HG02885 (cell line): ENCODE measurements around the gene EFR3B.
A peak's percentile ranks its signal among the peaks of the same experiment; 100 is the strongest.
"Not testable (repeated sequence)": the region's sequence is repeated elsewhere in the genome, so short reads cannot be mapped to it uniquely, and the experiment has no call there.

Source experiments
- ATAC-seq: cut with Tn5 transposase; IDR thresholded peaks from one replicate; pipeline ENCODE4 v1.9.1; 2021; ENCODE audit warnings: mild to moderate bottlenecking; ENCODE audit not compliant: unreplicated experiment, poor library complexity

EFR3B gene

DNA sequence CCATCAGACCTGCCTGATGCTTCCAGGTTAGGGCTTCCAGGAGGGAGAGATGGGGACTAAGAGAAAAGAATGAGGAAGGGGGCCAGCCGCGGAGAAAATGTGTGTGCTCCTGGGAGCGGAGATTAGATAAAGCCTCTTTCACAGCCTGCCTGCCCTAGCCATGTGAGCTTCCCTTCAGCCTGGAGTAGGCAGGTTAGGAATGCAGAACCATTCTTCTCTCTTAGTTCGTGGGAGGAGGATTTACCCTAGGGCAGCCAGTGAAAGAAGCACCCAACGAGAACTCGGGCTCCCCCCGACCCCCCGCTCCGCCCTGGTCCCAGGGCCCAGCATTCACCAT lies 90.4 kb downstream of the EFR3B start:
- ATAC-seq = no peak

DNA sequence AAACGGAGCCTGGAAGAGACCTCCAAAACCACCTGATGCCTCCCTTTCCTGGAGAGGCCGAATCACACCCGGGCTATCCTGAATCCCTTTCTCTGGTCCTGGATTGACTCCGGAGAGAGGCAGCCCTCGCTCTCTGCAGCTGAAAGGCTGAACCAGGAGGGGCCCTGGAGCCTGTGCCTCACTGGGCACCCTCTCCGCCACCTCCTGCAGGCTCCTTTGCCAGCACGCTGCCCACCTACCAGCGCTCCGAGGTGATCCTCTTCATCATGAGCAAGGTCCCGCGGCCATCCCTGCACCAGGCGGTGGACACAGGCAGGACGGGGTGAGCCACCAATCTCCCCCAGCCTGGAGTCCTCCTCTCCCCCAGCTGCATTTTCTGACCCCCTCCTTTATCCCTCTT lies 90.8 kb downstream of the EFR3B start:
- no peak for ATAC-seq

DNA sequence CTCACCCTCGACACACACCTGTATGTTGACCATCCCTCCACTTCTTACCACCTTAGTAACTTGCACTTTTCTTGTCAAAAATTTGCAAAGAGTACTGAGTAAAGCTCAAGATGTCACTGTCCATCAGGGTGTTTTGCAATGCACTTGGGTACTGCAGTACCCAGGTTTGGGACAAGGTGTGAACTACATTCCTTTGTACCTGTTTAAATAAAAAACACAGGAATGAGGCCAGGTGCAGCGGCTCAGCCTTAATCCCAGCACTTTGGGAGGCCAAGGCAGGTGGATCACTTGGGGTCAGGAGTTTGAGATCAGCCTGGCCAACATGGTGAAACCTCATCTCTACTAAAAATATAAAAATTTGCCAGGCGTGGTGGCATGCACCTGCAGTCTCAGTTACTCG lies 98.7 kb downstream of the EFR3B start:
- ATAC-seq = not testable (repeated sequence)

DNA sequence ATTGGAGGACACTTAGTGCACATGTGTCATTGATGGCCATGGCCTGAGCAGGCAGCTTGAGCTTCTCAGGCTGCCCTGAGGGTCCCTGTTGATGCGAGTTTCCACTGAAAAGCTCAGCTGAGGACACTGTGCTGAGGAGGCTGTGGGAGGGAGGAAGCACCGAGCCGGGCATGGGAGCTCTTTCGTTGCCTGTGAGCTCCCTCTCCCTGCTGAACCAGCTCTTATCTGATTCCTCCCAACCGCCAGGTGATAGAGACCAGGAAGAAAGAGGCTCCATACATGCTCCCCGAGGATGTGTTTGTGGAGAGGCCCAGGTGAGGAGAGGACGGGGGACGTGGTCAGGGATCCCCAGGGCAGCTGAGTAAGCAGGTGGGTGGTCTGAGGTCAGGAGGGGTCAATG lies 99.2 kb downstream of the EFR3B start:
- ATAC-seq = no peak

DNA sequence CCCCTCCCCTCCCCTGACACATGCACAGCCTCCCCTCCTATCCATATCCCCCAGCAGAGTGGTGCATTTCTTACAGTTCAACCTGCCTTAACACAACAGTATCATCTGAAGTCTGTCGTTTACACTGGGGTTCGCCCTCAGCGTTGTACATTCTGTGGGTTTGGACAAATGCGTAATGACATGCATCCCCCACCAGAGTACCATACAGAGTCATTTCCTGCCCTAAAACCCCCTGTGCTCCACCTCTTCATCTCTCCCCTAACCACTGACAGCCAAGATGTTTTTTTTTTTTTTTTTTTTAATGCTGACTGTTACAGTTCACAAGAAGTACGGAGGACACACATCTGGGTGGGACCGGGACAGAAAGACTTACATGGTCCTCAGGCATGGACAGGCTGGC lies 103.9 kb downstream of the EFR3B start:
- ATAC-seq = no peak

DNA sequence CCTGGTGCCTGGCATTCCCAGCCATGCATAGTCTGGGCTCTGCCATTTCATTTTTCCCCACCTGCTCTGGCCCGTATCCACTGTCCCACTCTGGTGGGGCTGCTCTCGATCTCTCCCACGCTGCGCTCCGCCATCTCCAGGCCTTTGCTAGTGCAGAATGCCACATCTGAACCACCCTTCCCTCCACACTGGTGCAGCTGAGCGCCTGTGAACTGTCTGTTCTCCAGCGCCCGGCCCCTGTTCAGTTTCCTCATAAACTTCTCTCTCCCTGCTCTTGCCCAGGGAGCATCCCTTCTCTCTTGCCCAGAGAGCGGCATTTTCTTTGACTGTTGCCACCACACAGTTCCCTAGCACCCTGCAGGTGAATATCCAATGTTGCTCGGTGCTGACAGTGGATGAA lies 105.0 kb downstream of the EFR3B start:
- no peak for ATAC-seq

DNA sequence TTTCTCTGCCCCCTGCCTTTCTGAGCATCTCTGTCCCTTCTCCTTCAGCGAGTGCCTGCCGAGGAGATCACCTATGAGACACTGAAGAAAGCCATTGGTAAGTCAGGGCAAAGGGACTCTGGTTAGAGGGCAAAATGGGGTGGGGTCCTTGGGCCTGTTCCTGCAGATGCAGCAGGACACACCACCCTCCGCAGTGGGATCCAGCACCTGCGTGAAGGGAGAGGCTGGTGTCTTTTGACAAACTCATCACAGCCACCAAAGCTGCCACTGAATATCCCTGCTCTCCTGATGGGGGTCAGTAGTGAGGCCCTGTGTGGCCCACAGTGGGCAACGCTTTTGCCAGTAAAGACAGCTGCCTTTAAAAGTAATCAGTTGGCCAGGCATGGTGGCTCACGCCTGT lies 107.8 kb downstream of the EFR3B start:
- no peak for ATAC-seq

DNA sequence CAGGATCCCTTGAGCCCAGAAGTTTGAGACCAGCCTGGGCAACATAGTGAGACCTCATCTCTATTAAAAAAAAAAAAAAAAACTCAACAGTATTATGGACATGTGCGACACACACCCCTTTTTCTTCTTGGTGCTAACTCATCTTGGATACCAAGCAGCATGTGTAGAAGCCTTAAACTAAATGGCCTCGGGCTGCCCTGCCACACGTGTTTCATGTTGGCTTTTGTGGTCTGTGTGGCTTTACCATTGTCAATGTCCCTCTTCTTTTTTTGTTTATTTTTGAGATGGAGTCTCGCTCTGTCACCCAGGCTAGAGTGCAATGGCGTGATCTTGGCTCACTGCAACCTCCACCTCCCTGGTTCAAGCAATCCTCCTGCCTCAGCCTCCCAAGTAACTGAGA lies 109.1 kb downstream of the EFR3B start:
- ATAC-seq = not testable (repeated sequence)

DNA sequence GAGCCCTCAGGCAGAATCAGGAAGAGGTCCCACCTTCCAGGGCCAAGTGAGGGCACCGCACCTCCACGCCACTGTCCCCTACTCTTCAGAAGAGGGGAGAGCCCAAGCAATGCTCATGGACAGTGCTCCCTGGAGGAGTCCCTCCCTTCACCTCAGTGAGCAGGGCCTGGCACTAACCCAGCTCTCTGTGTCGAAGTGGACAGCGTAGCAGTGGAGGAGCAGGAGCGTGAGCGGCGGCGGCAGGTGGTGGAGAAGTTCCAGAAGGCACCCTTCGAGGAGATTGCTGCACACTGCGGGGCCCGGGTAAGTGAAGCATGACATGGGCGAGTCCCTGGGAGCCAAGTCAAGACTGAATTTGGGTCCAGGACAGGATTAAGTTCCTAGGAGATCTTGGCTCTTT lies 109.8 kb downstream of the EFR3B start:
- no peak for ATAC-seq

DNA sequence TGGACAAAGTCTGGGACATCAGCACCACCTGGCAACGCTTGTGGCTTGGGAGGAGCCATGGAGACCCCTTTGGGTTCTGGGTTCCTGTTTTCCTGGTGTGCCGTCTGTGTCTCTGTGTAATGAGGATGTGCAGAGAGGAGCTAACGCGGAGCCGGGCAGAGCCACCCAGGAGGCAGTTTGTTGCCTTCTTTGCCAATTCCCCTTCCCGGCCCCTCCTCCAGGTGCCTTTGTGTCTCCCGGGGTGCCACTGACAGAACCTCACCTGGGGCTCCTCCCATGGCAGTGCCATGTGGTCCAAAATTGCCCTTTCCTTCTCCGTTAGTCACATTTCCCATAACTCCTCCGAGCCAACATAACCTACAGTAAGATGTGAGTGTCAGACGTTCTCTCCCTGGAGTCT lies 113.5 kb downstream of the EFR3B start:
- ATAC-seq = no peak

DNA sequence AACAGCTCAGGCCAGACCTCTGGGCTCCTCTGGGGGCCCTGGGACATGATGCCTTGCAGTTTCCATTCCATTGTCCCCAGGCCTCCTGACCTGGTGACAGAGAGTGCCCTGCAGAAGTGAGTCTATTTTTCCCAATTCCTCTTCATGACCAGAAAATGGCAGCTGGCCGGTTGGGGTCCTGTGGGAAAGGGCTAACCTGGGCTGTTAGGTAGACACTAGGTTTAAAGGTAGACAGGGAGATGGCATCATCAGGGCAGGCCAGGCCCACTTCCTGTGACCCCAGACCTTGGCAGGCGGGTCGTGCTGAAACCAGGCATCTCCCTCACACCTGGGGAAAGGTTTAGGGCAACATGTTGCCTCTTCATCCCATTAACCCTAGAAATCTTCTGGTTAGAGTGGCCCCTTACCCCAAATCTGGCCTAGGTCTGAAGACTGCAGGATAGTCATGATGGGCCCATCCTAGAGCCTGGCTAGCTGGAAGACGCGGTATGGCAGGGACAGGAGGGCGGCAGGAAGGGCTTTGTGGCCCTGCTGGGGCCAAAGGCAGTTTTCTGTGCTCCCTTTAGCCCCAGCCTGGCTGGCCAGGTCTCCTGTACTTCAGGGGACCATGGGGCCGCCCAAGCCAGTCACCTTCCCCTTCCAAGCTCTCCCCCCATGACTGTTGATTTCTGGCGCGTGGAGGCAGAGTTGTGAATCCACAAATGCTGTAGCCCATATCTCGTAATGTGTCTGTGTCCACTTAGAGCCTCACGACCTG lies 116.4 kb downstream of the EFR3B start:
- ATAC-seq = no peak

DNA sequence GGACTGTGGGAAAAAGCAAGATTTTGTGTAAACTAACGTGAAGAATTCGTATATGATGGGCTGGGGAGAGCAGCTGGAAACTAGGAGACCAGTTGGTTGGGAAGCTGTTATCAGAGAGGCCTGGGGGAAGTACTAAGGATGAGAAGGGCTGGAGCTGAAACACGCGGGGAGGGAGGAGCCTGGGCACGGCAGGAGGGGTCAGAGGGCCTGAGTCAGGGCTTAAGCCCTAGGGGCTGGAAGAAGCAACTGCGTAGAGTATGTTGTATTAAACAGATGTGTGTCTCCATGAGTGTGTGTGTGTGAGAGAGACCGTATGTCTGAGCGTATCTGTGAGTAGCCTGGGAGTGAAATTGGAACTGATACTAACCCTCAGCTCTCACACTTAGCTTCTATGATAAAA lies 118.1 kb downstream of the EFR3B start:
- no peak for ATAC-seq

DNA sequence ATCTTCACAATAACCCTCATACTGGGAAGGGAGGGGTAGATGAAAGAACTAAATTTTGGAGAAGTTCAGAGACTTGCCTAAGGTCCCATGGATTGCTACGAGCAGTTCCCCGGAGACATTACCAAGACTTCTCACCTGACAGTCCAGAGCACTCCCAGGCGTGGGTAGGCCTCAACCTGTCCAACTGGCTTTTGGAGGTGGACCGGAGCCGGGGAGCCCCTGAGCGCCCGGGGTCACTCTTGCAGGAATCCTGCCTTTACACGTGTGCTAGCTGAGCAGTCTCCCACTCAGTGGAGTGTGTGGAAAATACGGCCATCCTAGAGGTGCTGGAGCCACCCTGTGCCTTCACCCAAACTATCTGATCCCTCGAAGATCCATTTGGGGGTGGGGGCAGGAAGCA lies 118.5 kb downstream of the EFR3B start:
- ATAC-seq = no peak

DNA sequence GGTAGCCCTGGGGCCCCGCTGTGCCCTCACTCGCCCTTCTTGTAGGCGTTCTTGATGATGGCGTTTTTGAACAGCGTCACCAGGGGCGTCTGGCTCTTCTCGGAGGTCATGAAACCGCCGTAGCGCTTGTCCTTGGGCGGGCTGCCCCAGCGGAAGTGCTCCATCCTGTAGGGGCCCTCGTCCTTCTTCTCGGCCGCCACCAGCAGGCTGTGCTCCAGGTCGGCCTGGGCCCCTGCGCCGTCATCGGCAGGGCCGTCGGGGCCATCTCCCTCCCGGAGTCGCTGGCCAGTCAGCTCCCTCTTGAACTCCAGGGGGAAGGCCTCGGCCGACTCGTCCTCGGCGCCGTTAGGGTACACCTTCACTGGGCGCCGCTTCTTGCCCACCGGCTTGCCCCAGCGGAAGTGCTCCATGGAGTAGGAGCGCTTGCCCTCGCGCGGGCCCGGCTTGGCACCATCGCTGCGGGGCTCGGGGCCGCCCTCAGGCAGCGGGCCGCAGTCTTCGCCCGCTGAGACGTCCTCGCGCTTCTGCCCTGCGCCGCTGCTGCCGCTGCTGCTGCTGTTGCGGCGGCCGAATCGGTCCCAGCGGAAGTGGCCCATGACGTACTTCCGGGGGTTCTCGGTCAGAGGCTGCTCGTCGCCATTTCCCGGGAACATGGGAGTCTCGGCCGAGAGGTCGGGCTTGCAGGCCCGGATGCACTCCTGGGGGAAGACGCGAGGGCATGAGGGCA lies 119.3 kb downstream of the EFR3B start:
- ATAC-seq = peak; percentile 52

DNA sequence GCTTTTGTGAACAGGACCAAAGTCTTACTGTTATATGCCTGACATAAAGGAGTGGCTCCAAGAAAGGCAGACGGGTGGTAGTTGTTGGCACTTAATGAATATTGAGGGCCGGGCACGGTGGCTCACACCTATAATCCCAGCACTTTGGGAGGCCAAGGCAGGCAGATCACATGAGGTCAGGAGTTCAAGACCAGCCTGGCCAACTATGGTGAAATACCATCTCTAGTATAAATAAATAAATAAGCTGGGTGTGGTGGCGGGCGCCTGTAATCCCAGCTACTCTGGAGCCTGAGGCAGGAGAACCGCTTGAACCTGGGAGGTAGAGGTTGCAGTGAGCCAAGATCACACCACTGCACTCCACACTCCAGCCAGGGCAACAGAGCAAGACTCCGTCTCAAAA lies 120.2 kb downstream of the EFR3B start:
- ATAC-seq = not testable (repeated sequence)

DNA sequence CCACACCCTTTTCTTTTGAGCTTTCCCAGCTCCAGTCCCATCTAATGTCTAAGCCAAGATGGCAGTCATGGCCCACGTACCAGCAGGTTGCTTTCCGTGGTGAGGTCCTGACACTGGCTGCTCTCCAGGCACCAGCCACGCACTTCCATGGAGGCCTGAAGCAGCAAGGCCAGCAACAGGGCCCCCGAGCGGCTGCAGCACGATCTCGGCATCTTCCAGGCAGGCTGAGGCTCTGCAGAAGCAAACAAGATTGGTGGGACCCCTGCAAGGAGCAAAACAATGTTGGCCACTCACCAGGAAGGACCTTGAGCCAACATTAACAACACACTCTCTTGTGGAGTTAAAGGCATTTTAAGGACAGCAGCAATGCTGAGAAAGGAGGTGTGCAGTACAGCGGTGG lies 122.7 kb downstream of the EFR3B start:
- no peak for ATAC-seq

DNA sequence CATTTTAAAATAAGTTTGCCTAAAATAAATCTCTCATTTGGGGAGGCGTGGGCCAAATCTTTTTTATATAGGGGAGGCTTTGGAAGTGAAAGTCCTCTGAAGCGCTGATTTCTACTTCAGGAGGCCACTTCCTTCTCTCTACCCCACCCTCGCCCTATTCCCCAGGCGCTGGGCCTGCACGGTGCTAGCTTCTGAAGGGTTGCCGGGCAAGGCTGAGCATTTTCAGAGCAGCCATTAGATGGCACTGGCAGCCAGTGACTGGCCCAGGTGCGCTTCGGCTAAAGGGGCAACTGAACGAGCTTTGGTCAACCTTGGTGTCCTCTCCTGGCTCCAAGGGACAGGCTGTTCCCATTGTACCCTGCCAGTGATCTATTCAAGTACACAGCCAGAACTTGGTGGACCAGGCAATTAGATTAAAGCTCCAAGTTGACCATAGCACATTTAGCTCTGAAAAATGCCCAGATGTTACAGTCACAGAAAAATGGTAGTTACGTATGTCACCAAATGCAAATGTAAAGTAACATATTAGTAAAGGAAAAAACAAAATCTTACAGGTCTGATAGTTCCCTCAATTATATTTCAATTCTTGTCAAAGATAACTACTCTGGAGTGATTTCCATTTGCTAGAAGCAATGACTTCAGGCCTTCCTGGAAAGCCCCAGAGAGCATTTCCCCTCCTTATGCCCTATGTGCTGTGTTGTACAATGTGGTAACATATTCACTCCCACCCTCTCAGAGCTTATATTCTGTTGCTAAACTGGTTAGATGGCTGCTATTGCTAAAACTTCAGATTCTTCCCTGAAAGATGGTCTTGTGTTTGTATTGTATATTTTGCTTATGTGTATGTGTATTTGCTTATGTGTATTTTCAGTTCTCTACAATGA lies 124.4 kb downstream of the EFR3B start:
- peak; percentile 81 for ATAC-seq

DNA sequence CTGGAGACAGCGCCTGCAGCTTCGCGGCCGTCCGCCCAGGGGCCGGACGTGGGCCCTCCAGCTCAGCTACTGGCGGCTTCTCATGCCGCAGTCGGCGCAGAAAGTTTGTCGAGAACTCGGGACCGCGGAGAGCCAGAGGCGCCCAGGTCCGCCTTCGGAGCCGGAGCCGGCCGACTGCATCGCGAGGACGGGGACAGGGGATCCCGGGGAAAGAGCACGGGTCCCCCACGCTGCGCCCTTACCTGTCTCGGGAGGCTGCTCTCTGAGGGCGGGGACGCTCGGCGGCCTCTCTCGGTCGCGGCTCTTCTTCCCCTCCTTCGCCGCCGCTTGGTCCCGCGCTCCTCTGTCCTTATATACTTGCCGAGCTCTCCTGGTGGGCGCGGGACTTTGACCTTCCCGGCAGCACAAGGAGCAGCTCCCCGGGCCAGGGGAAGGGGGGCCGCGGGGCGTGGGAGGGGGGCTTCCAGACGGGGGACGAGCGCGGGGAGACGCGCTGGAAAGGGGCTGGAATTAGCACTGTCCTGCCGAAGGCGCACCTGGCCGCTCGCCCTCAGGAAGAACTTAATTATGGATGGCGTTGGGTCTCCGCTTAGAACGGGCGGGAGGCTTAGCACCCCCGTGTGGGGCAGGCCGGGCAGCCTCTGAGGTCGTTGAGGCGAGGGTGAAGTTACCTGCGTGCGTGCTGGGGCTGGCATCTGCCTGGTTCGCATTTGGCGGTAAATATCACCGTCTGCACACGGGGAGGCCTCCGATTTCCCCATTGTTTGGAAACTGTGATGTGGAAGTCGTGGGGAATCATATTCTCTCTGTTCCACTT lies 126.6 kb downstream of the EFR3B start, which contains the start of gene POMC:
TSS of gene POMC (minus strand) at position 325 of the 817 bp plus-strand sequence. CDS start 3,808 bp downstream, outside the sequence.
- ATAC-seq = no peak

DNA sequence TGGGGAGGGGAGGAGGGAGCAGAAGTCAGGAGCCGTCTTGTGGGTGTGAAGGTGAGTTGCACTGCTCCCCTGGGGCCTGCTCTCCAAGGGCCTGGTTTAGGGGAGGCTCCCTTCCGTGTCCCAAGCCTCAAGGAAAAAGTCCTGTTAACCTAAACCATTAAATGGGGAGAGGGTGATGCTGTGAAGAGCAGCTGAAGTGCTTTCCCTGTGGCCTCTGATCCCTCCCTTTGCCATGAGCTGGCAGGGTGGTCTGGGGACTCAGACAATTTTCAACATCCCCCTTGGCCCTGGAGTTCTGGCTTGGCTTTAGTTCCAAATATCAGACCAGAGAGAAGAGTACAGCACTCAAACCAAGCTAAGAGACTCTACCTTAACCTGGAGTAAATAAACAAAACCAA lies 127.2 kb downstream of the EFR3B start:
- no peak for ATAC-seq

DNA sequence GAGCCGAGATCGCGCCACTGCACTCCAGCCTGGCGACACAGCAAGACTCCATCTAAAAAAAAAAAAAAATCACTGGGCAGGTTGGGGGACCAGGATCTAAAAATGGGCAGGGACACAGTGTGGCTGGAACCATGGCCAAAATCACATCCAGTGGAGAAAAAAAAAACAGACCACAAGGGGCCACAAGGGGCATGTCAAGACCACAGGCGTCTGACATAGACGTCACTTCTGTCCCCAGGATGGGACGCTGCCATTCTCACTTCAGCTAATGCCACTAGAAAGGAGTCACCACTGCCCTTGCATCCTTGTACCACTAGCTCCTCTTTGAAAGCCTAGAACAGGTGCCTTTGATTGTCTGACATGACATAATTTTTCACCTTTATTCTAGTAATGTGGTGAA lies 129.0 kb downstream of the EFR3B start:
- ATAC-seq = no peak
